GM18861 (cell line): ENCODE data around the gene RHD.
A peak's percentile ranks its signal among the peaks of the same experiment; 100 is the strongest.
"Not testable (repeated sequence)": the region's sequence is repeated elsewhere in the genome, so short reads cannot be mapped to it uniquely, and the experiment has no call there.

Experiments
- ATAC-seq: cut with Tn5 transposase; IDR thresholded peaks from one replicate; pipeline ENCODE4 v1.9.1; 2021; ENCODE audit not compliant: unreplicated experiment

RHD gene

GRCh38 chr1:25302330-25302729, 30.0 kb downstream of the RHD start:
- ATAC-seq = not testable (repeated sequence)

GRCh38 chr1:25304936-25305335, 32.6 kb downstream of the RHD start:
- ATAC-seq = not testable (repeated sequence)

- ATAC-seq = not testable (repeated sequence)
Measured at GRCh38 chr1:25308168-25308567, 35.9 kb downstream of the RHD start.

GRCh38 chr1:25309085-25309484, 36.8 kb downstream of the RHD start:
- not testable (repeated sequence) for ATAC-seq

GRCh38 chr1:25309486-25309885, 37.2 kb downstream of the RHD start:
- ATAC-seq = not testable (repeated sequence)

GRCh38 chr1:25312806-25313470, 40.6 kb downstream of the RHD start:
- ATAC-seq = not testable (repeated sequence)

- ATAC-seq = not testable (repeated sequence)
Measured at GRCh38 chr1:25320314-25320938, 48.1 kb downstream of the RHD start.

GRCh38 chr1:25322127-25322526, 49.8 kb downstream of the RHD start:
- ATAC-seq = not testable (repeated sequence)

GRCh38 chr1:25324407-25324806, 52.1 kb downstream of the RHD start:
- not testable (repeated sequence) for ATAC-seq

GRCh38 chr1:25327864-25328790, 55.8 kb downstream of the RHD start:
- ATAC-seq = not testable (repeated sequence)

GRCh38 chr1:25328791-25329185, 56.5 kb downstream of the RHD start:
- ATAC-seq = not testable (repeated sequence)

- ATAC-seq = not testable (repeated sequence)
Measured at GRCh38 chr1:25329336-25329735, 57.0 kb downstream of the RHD start.

GRCh38 chr1:25329950-25330349, 57.6 kb downstream of the RHD start:
- not testable (repeated sequence) for ATAC-seq

- ATAC-seq = not testable (repeated sequence)
Measured at GRCh38 chr1:25336922-25337354, 64.6 kb downstream of the RHD start.

GRCh38 chr1:25337483-25338187, 65.3 kb downstream of the RHD start:
- ATAC-seq = not testable (repeated sequence)

GRCh38 chr1:25338188-25338981, 66.1 kb downstream of the RHD start, which contains the start of gene TMEM50A:
Gene TMEM50A, plus strand, starts transcription at chr1:25338334. Its CDS starts 2,153 bp downstream, at chr1:25340487.
- ATAC-seq = peak; percentile 55

- no peak for ATAC-seq
Measured at GRCh38 chr1:25338986-25339385, 66.7 kb downstream of the RHD start.

GRCh38 chr1:25341746-25342145, 69.4 kb downstream of the RHD start:
- no peak for ATAC-seq

- ATAC-seq = no peak
Measured at GRCh38 chr1:25342846-25343245, 70.5 kb downstream of the RHD start.

- ATAC-seq = no peak
Measured at GRCh38 chr1:25343872-25344271, 71.6 kb downstream of the RHD start.
